Epithelial cell of esophagus (primary cell): ENCODE results near the gene COL8A1.

Source experiments
- DNase-seq: peaks from one replicate; pipeline ENCODE4 v3.0.0; 2010; ENCODE audit warnings: low read depth
- H3K4me3 ChIP-seq: 2 replicates; pipeline ENCODE4 v1.5.1; 2011; ENCODE audit warnings: mild to moderate bottlenecking, low read length, control low read depth
- TF ChIP-seq, protein P1 (sequence below): IDR thresholded peaks from 2 replicates; pipeline ENCODE4 v1.5.1; 2011; ENCODE audit warnings: low read depth, mild to moderate bottlenecking, low read length, control low read depth, inconsistent platforms; ENCODE audit not compliant: insufficient read depth; ENCODE audit errors: missing control alignments

Gene COL8A1

DNA sequence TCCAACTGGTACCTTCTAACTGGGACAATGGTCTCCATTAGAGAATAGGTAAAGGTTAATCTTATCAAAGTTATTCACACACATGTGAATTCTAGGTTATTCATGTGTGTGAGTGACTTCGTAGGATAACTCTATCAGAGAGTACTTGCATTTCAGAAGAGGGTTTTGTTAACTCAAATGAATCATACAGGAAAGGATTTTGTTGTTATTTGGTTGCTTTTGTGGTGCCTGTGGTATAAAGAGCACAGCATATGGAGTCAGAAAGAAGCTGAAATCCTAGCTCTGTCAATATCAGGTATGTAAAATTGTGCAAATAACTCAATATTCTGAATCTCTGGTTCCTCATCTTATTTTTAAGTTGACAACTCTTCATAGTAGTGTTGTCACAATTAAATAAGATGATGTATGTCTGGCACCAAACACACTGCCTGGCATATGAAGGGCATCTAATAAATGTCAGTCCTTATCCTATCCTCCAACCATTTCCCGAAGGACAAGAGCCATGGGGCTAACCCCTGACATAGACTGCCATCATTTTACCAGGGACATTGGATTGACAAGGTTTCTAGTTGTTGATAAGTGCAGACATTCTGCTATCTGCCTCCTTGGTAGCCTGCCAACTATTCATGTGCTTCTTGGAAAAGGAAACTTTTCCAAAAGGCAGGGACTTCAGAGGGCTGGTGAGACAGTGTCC, 130.6 kb downstream of the COL8A1 start:
- no peak for DNase-seq
- TF ChIP-seq, protein P1, sequence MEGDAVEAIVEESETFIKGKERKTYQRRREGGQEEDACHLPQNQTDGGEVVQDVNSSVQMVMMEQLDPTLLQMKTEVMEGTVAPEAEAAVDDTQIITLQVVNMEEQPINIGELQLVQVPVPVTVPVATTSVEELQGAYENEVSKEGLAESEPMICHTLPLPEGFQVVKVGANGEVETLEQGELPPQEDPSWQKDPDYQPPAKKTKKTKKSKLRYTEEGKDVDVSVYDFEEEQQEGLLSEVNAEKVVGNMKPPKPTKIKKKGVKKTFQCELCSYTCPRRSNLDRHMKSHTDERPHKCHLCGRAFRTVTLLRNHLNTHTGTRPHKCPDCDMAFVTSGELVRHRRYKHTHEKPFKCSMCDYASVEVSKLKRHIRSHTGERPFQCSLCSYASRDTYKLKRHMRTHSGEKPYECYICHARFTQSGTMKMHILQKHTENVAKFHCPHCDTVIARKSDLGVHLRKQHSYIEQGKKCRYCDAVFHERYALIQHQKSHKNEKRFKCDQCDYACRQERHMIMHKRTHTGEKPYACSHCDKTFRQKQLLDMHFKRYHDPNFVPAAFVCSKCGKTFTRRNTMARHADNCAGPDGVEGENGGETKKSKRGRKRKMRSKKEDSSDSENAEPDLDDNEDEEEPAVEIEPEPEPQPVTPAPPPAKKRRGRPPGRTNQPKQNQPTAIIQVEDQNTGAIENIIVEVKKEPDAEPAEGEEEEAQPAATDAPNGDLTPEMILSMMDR: no peak
- H3K4me3 ChIP-seq: no peak overlapping the region

DNA sequence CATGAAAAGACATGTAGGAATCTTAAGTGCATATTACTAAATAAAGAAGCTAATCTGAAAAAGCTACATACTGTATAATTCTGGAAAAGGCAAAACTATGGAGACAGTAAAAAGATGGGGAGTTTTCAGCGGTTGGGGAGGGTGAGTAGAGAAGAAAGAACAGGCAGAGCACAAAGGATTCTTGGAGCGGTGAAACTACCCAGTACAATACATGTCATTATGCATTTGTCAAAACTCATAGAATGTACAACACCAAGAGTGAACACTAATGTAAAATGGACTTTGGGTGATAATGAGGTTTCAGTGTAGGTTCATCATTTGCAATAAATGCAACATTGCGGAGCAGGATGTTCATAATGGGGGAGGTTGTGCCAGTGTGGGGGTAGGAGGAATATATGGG, 133.8 kb downstream of the COL8A1 start:
- no peak for DNase-seq
- no peak overlapping the region for H3K4me3 ChIP-seq
- TF ChIP-seq, protein P1: no peak

DNA sequence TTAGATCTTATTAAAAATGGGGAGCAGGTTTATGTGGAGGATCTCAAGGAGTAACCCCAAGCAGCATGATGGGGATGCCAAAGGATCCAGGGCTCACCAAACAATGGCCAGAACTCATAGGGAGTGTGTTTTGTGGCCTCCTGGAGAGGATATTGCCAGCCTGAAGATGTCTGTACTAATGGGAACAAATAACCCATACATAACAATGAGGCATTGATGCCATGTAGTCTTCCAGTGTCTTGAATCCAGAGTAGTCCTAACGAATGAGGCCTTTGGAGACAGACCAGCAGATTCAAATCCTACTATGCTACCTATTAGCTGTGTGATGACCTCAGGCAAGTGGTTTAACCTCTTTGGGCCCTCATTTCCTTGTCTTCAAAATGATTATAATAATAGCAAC, 134.3 kb downstream of the COL8A1 start:
- TF ChIP-seq, protein P1: no peak
- H3K4me3 ChIP-seq: no peak overlapping the region
- DNase-seq: no peak

DNA sequence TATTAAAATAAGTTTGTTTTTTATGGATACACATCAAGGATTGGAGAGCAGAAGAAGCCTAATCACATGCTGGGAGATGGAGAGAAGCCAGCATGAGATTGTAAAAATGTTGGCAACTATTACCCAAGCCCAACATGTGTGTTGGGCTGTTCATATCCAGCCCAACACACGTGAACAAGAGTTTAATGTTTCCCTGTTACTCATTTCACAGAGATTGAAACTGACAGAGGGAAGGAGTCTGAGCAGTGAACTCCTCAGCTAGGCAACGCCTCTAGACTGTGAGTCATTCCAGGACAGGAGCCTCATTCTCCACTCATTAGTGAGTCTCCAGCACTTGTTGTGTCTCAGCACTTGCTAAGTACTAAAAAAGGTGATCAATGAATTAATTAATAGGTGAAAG, 136.1 kb downstream of the COL8A1 start:
- H3K4me3 ChIP-seq: no peak overlapping the region
- TF ChIP-seq, protein P1: no peak
- peak; percentile 94 for DNase-seq

DNA sequence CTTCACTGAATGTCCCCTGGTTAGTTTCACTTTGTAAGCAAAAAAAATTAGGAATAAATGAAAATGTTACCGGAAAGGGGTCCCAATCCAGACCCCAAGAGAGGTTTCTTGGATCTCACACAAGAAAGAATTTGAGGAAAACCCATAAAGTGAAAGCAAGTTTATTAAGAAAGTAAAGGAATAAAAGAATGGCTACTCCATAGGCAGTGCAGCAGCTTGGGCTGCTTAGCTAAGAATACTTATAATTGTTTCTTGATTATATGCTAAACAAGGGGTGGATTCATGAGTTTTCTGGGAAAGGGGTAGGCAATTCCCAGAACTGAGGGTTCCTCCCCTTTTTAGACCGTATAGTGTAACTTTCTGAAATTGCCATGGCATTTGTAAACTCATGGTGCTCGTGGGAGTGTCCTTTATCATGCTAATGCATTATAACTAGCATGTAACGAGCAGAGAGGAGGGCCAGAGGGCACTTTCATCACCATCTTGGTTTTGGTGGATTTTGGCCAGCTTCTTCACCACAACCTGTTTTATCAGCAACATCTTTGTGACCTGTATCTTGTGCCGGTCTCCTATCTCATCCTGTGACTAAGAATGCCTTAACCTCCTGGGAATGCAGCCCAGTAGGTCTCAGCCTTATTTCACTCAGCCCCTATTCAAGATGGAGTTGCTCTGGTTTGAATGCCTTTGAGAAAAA, 138.3 kb downstream of the COL8A1 start:
- TF ChIP-seq, protein P1: no peak
- no peak overlapping the region for H3K4me3 ChIP-seq
- peak; percentile 32 for DNase-seq

DNA sequence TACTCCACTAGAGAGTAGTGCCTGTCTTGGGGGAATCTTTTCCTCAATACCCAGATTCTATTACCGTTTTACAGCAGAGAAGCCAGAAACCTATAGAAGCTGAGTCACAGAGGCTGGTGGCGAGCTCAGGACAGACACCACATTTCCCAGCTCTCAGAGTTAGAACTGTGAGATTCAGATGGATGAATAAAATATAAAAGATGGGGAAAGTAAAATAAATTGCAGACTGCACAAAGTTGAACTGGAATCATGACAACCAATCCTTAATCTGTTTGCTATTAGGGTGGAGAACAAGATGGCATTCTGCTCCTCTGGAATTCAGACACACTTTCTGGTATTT, 138.8 kb downstream of the COL8A1 start:
- TF ChIP-seq, protein P1: no peak
- no peak for DNase-seq
- H3K4me3 ChIP-seq: no peak overlapping the region

DNA sequence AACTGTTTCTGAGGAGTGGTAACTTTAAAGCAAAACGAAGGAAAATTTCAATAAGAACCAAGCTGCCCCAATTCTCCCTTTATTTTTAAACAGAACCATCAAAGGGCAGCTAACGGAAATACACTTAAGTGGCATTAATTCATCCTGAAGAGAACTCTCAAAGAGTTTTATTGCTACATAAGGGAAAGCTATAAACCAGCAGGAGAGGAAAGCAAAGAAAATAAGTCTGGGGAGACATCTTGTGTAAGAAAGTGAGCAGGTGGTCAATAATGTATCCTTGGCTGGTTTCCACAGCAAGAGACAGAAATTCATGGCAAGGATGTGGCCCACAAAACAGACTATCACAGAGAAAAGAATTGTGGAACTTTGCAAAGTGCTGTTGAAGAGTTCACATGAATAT, 139.3 kb downstream of the COL8A1 start:
- H3K4me3 ChIP-seq: no peak overlapping the region
- TF ChIP-seq, protein P1: no peak
- DNase-seq: no peak
